ENCODE results near the gene ETFDH.
"Not testable (repeated sequence)": the region's sequence is repeated elsewhere in the genome, so short reads cannot be mapped to it uniquely, and the experiment has no call there.

ETFDH gene

DNA sequence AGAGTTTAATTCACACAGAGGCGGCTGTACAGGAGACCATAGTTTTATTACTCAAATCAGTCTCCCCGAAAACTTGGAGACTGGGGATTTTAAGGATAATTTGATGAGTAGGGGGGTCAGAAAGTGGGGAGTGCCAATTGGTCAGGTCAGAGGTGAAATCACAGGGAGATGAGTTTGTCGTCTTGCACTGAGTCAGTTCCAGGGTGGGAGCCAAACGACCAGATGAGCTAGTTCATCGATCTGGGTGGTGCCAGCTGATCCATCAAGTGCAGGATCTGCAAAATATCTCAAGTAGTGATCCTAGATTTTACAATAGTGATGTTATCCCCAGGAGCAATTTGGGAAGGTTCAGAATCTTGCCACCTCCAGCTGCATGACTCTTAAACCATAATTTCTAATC lies 4.0 kb downstream of the ETFDH start:
- in situ Hi-C loops (cut with MboI; ENCODE audit: low sequenced_read_pairs) = no loop called here

GRCh38 chr4:158678767-158679166 lies 6.7 kb downstream of the ETFDH start:
- in situ Hi-C loops (cut with MboI; ENCODE audit: low sequenced_read_pairs) = no loop called here

- in situ Hi-C loops (cut with MboI; ENCODE audit: low sequenced_read_pairs) = no loop called here
Measured at GRCh38 chr4:158681629-158682028, 9.5 kb downstream of the ETFDH start.

GRCh38 chr4:158682066-158682465 lies 10.0 kb downstream of the ETFDH start:
- in situ Hi-C loops (cut with MboI; ENCODE audit: low sequenced_read_pairs) = no loop called here

- in situ Hi-C loops (cut with MboI; ENCODE audit: low sequenced_read_pairs) = no loop called here
Measured at GRCh38 chr4:158688813-158689212, 16.7 kb downstream of the ETFDH start.

GRCh38 chr4:158704274-158704673 lies 32.2 kb downstream of the ETFDH start:
- in situ Hi-C loops (cut with MboI; ENCODE audit: low sequenced_read_pairs) = no loop called here

DNA sequence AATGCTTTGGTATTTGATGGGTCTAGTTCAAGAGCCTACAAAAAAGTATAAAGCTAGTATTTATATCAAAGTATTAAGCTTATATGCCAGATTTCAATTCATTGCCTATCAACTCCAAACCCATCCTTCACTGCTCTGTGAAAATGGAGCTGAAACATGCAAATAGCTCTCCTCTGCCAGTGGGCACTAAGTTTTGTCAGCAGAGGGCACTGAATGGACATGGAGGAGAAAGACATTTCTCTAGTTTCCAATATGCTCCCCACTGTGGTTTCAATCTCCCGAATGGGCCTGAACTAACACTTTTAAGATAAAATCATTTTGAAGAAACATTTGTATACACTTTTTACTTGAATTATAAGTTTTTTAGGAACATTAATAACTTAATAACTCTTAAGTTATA lies 38.7 kb downstream of the ETFDH start:
- in situ Hi-C loops (cut with MboI; ENCODE audit: low sequenced_read_pairs) = no loop called here

DNA sequence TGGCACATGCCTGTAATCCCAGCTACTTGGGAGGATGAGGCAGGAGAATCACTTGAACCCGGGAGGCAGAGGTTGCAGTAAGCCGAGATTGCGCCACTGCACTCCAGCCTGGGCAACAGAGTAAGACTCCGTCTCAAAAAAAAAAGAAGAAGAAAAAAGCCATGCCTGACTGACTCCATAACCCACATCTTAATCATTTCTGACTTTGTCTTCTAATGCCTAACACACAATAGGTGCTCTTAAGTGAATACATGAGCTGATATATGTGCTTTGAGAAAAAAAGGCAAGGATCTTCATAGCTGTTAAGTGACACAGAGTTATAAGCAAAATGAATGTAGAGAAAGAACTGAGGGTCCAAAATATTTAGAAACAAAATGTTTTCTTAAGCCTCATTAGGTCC lies 40.5 kb downstream of the ETFDH start:
- in situ Hi-C loops (cut with MboI; ENCODE audit: low sequenced_read_pairs) = not testable (repeated sequence)

DNA sequence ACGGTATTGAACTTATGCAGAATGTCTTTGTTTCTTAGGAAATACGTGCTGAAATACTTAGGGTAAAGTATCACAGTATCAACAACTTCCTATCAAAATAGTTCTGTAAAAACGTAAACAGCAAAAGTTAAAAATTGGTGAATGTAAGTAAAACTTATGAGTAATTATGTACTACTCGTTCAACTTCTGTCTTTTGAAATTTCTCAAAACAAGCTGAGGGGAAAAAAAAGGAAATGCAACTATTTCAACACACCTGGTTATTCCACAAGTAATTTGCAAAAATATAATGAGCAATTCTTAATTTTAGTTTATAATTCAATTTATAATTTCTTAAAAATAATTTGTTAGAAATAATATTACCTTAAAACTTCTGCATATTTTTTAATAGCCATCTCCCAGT lies 42.8 kb downstream of the ETFDH start:
- in situ Hi-C loops (cut with MboI; ENCODE audit: low sequenced_read_pairs) = no loop called here

DNA sequence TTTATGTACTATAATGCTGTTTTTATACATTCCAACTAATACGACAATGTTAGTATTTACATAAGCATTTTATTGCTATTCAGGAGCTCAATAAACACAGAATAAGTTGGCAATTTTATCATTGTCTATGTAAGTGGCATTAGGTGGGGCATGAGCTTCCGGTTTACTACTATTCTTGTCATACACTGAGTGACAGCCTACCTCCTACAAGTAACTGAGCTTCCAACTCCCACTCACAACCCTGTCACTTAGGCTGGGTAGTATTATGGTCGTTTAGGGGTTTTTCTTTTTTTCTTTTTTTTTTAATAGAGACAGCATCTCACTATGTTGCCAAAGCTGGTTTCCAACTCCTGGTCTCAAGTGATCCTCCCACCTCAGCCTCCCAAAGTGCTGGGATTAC lies 43.7 kb downstream of the ETFDH start:
- in situ Hi-C loops (cut with MboI; ENCODE audit: low sequenced_read_pairs) = no loop called here

GRCh38 chr4:158721680-158722079 lies 49.6 kb downstream of the ETFDH start:
- in situ Hi-C loops (cut with MboI; ENCODE audit: low sequenced_read_pairs) = no loop called here

GRCh38 chr4:158722291-158722916 lies 50.3 kb downstream of the ETFDH start:
- in situ Hi-C loops (cut with MboI; ENCODE audit: low sequenced_read_pairs) = no loop called here

DNA sequence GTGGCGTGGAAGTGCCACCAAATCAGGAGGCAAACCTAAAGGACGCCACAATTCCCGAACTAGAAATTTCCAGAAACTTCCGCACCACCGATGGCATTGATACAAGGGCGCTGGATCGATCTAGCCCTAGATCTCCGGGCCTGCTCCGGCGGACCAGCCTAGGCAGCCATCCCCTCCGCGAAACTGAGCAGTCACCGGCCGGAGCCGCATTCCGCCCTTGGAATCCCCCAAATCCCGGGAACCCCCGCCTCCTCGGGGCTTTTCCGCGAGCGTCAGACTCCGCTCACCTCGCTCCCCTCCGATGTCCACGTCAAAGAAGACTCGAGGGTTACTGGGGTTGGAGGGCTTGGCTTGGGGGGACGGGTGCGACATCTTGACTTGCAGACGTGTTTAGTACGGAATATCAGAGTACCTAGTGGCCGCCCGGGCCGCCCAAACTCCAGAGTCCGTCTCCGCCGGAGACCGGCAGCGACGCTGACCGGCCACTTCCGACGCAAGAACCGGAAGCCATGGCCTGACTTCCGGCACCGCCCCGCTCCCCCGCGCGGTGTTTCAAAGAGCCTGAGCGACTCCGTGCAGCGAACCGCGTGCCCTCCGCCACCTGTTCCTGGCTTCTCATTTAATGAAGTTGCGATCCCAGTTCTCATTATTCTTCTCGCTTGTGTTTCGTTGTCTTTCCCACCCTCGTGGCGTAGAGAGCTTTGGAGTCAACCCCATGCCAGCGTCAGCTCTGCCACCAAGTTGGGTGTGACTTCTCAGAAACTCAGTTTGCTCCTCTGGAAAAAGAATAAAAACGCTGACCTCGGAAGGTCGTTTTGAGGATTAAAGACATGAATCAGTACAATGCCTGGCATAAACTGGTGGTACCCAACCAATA lies 51.1 kb downstream of the ETFDH start, which contains the start of gene PPID:
Gene PPID (minus strand): TSS at position 480 of the 877 bp plus-strand sequence. CDS start 108 bp downstream, at position 372.
- in situ Hi-C loops (cut with MboI; ENCODE audit: low sequenced_read_pairs) = no loop called here

- in situ Hi-C loops (cut with MboI; ENCODE audit: low sequenced_read_pairs) = loop anchor here (25.0 kb wide), 1 partner anchor 463 kb away; no protein-coding TSS in a partner anchor
Measured at GRCh38 chr4:158724637-158725036, 52.5 kb downstream of the ETFDH start.

GRCh38 chr4:158726633-158727032 lies 54.5 kb downstream of the ETFDH start:
- in situ Hi-C loops (cut with MboI; ENCODE audit: low sequenced_read_pairs) = loop anchor here (25.0 kb wide), 1 partner anchor 461 kb away; no protein-coding TSS in a partner anchor

GRCh38 chr4:158728236-158728635 lies 56.1 kb downstream of the ETFDH start:
- in situ Hi-C loops (cut with MboI; ENCODE audit: low sequenced_read_pairs) = loop anchor here (25.0 kb wide), 1 partner anchor 459 kb away; no protein-coding TSS in a partner anchor

GRCh38 chr4:158729716-158730559 lies 57.8 kb downstream of the ETFDH start:
- in situ Hi-C loops (cut with MboI; ENCODE audit: low sequenced_read_pairs) = loop anchor here (10.0 to 25.0 kb wide), 2 partner anchors 95 to 457 kb away; no protein-coding TSS in a partner anchor

- in situ Hi-C loops (cut with MboI; ENCODE audit: low sequenced_read_pairs) = loop anchor here (10.0 to 25.0 kb wide), 2 partner anchors 86 to 448 kb away; no protein-coding TSS in a partner anchor
Measured at GRCh38 chr4:158738866-158739265, 66.8 kb downstream of the ETFDH start.

GRCh38 chr4:158739600-158739999 lies 67.5 kb downstream of the ETFDH start:
- in situ Hi-C loops (cut with MboI; ENCODE audit: low sequenced_read_pairs) = loop anchor here (10.0 to 25.0 kb wide), 2 partner anchors 85 to 448 kb away; no protein-coding TSS in a partner anchor

DNA sequence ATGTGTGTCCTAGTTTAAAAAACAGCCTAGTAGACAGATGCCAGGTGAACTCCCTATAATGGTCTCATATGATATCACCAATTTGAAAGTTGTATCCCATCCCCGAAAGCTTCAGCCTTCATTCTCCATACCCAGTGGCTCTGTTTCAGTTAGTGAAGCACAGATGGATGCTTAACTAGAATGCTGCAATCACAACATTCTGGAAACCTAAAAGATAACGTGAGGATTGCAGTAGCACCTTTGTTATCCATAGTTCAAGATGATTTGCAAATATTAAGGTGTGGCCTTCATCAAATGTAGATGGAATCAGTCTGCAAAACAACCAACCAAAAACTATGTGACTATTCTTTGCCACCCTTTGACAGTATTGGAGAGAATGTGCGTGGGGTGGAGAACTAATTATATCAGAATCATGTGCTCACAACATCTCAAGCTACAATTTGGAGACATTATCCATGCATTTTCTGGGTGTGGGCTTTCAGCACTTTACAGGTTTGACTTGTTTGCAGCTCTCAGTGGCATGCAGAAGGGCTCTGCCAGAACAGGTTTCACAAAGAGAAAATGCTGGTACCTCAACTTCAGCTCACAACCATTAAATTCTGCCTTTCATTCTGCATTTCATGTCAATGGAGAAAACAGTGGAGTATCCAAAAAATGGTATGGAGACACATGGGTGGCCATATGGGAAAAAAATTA lies 69.4 kb downstream of the ETFDH start:
- in situ Hi-C loops (cut with MboI; ENCODE audit: low sequenced_read_pairs) = loop anchor here (25.0 kb wide), 1 partner anchor 446 kb away; no protein-coding TSS in a partner anchor

Data from HL-60/S4 (cell line).